OCI-LY7 (cell line): Measurements from ENCODE around the gene PFDN4. TPM values are rescaled to one million over a fixed set of nuclear protein-coding genes. Genes with fewer than 3 reads are reported as not detected.
"Not testable (repeated sequence)": the region's sequence is repeated elsewhere in the genome, so short reads cannot be mapped to it uniquely, and the experiment has no call there.

ENCODE experiments used
- BruUV-seq: library from RNA; stranded (reverse); fragments of 400-500 nt; replicated peaks from 2 replicates; lab custom pipeline; 2021; lab: Mats Ljungman, UMichigan
- CTCF ChIA-PET: fragments of 300-600 bp; sonication (Branson Sonifier 250); formaldehyde crosslinking; loops from one replicate; lab custom pipeline; 2022; ENCODE audit warnings: antibody characterized with exemption; ENCODE audit not compliant: unreplicated experiment; lab: Charles Lee
- POLR2A ChIA-PET: fragments of 300-600 bp; sonication (Branson Sonifier 250); formaldehyde crosslinking; loops from one replicate; lab custom pipeline; 2022; ENCODE audit warnings: antibody characterized with exemption; lab: Charles Lee
- DNase-seq: peaks from one replicate; pipeline ENCODE4 v3.0.0-alpha.2; 2015; ENCODE audit warnings: low spot score
- H2AFZ ChIP-seq: fragments of 200-600 bp; sonication (generic), shearing (Covaris generic); 2 replicates; pipeline ENCODE4 v1.6.1; 2014; ENCODE audit warnings: mild to moderate bottlenecking, antibody characterized with exemption, low read length, moderate library complexity
- H3K27ac ChIP-seq: fragments of 200-600 bp; sonication (generic); 2 replicates; pipeline ENCODE4 v1.5.1; 2014; ENCODE audit warnings: mixed run types, low read depth, mild to moderate bottlenecking, moderate library complexity, low read length, inconsistent platforms; ENCODE audit not compliant: poor library complexity, severe bottlenecking
- H3K36me3 ChIP-seq: fragments of 200-600 bp; sonication (generic); 2 replicates; pipeline ENCODE4 v1.6.1; 2014; ENCODE audit warnings: mild to moderate bottlenecking, antibody characterized with exemption, low read length, moderate library complexity, mixed read lengths; ENCODE audit not compliant: insufficient read depth
- H3K4me1 ChIP-seq: fragments of 200-600 bp; sonication (generic); 2 replicates; pipeline ENCODE4 v1.5.1; 2014; ENCODE audit warnings: mild to moderate bottlenecking, low read length; ENCODE audit not compliant: insufficient read depth, poor library complexity, severe bottlenecking
- H3K4me2 ChIP-seq: fragments of 200-600 bp; sonication (generic); 2 replicates; pipeline ENCODE4 v1.6.1; 2014; ENCODE audit warnings: mild to moderate bottlenecking, low read length
- H3K4me3 ChIP-seq: fragments of 200-600 bp; sonication (generic); 2 replicates; pipeline ENCODE4 v1.5.1; 2014; ENCODE audit warnings: mild to moderate bottlenecking, low read depth, low read length; ENCODE audit not compliant: poor library complexity, severe bottlenecking
- H3K79me2 ChIP-seq: fragments of 200-600 bp; sonication (generic); 2 replicates; pipeline ENCODE4 v1.6.1; 2016; ENCODE audit warnings: low read depth, mild to moderate bottlenecking, low read length, moderate library complexity, mixed read lengths; ENCODE audit not compliant: insufficient read depth
- H3K9me2 ChIP-seq: fragments of 200-600 bp; sonication (generic); 2 replicates; pipeline ENCODE4 v1.6.1; 2016; ENCODE audit warnings: mild to moderate bottlenecking, low read length, mixed read lengths; ENCODE audit not compliant: insufficient read depth
- H3K9me3 ChIP-seq: fragments of 200-600 bp; sonication (generic); 2 replicates; pipeline ENCODE4 v1.6.1; 2014; ENCODE audit warnings: mild to moderate bottlenecking, mixed run types, low read length, mixed read lengths
- H4K20me1 ChIP-seq: fragments of 200-600 bp; sonication (generic); 2 replicates; pipeline ENCODE4 v1.6.1; 2014; ENCODE audit warnings: mild to moderate bottlenecking, antibody characterized with exemption, low read length, moderate library complexity, mixed read lengths; ENCODE audit not compliant: insufficient read depth
- CTCF ChIP-seq: fragments of 200-600 bp; sonication (generic); conservative IDR thresholded peaks from 2 replicates; pipeline ENCODE4 v1.5.1; 2014; ENCODE audit warnings: mild to moderate bottlenecking, antibody characterized with exemption, low read length, moderate library complexity, mixed read lengths
- EZH2phosphoT487 ChIP-seq: fragments of 200-600 bp; sonication (generic); IDR thresholded peaks from 2 replicates; pipeline ENCODE4 v1.6.1; 2018; ENCODE audit warnings: low read depth, borderline replicate concordance, mild to moderate bottlenecking, mixed run types, antibody characterized with exemption, low read length, moderate library complexity, mixed read lengths
- intact Hi-C: fragments of 100-400 bp; cut with micrococcal nuclease; formaldehyde crosslinking; loops from one replicate; pipeline ENCODE4 v1.10.0; 2022; ENCODE audit not compliant: unreplicated experiment
- total RNA-seq, 2 experiments: library from RNA; depleted of rRNA in 1 of 2; stranded (reverse); fragments of >200 nt in 1 of 2; shearing (Covaris generic) in 1 of 2; gene quantifications; 2 replicates each; pipeline ENCODE4 v1.2.3, GENCODE V29; 2014 to 2022

The PFDN4 gene
- total RNA-seq, 2 experiments from 2014 or later, result 29.7 to 40.7 TPM

GRCh38 chr20:54244113-54244512 is 36.2 kb downstream of the PFDN4 start:
- no peak overlapping the region for H3K27ac ChIP-seq
- no peaks in the 10 kb centered on the region for H3K4me1 ChIP-seq
- TF ChIP-seq CTCF (no peak), EZH2phosphoT487 (no peak)
- H4K20me1 ChIP-seq, result no peaks in the 10 kb centered on the region
- ChIA-PET POLR2A (no interaction called here), CTCF (no interaction called here)
- no peak for DNase-seq
- no peaks in the 10 kb centered on the region for H3K9me2 ChIP-seq
- no peak overlapping the region for H3K4me2 ChIP-seq
- no peak overlapping the region for H2AFZ ChIP-seq
- H3K79me2 ChIP-seq, result no peaks in the 10 kb centered on the region
- no peaks in the 10 kb centered on the region for H3K36me3 ChIP-seq
- BruUV-seq, result no TSS peak
- H3K4me3 ChIP-seq, result no peak overlapping the region
- no peaks in the 10 kb centered on the region for H3K9me3 ChIP-seq
- intact Hi-C loops, result no loop called here

GRCh38 chr20:54248705-54249104 is 40.8 kb downstream of the PFDN4 start:
- H3K79me2 ChIP-seq, H3K27ac ChIP-seq, POLR2A ChIA-PET, BruUV-seq, H3K9me2 ChIP-seq, intact Hi-C loops, H2AFZ ChIP-seq, H3K36me3 ChIP-seq, H4K20me1 ChIP-seq, H3K4me3 ChIP-seq, DNase-seq, H3K4me1 ChIP-seq, H3K4me2 ChIP-seq, H3K9me3 ChIP-seq: not testable (repeated sequence)
- CTCF ChIA-PET, result interaction anchor here (0.6 kb wide), 1 partner anchor 136 kb away, joined by 4 read pairs; no protein-coding TSS in a partner anchor

GRCh38 chr20:54250691-54251090 is 42.8 kb downstream of the PFDN4 start:
- Histone ChIP-seq H3K36me3 (no peaks in the 10 kb centered on the region), H3K4me2 (no peak overlapping the region), H3K27ac (no peak overlapping the region), H3K4me3 (no peak overlapping the region), H4K20me1 (no peaks in the 10 kb centered on the region), H2AFZ (no peak overlapping the region), H3K9me2 (no peaks in the 10 kb centered on the region), H3K4me1 (no peaks in the 10 kb centered on the region), H3K79me2 (no peaks in the 10 kb centered on the region), H3K9me3 (no peaks in the 10 kb centered on the region)
- DNase-seq, result no peak
- ChIA-PET POLR2A (no interaction called here), CTCF (no interaction called here)
- no TSS peak for BruUV-seq
- intact Hi-C loops, result no loop called here
- no peak for TF ChIP-seq CTCF
- no peak for TF ChIP-seq EZH2phosphoT487
